ENCODE data around the gene FRY.

DNA sequence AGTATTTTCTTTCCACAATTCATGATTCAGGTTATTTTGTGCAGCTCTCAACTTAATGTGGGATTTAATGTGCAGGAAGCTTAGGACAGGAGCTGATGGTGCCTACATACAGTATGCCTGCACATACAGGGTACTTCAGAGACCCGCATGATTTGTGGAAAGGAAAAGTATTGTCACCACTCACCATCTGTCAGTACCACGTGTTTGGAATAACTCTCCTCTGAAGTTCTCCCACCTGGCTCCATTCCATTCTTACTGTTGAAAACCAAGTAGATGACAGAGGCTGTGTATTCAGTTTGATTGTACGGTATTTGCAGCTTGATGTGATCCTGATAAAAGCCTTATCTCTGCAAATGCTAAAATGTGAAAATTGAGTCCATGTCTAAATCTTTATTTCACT lies 197.9 kb downstream of the FRY start:
- TF ChIP-seq POLR2A (IDR thresholded peaks at IDR 0.05): no peak
- TF ChIP-seq, protein P1, sequence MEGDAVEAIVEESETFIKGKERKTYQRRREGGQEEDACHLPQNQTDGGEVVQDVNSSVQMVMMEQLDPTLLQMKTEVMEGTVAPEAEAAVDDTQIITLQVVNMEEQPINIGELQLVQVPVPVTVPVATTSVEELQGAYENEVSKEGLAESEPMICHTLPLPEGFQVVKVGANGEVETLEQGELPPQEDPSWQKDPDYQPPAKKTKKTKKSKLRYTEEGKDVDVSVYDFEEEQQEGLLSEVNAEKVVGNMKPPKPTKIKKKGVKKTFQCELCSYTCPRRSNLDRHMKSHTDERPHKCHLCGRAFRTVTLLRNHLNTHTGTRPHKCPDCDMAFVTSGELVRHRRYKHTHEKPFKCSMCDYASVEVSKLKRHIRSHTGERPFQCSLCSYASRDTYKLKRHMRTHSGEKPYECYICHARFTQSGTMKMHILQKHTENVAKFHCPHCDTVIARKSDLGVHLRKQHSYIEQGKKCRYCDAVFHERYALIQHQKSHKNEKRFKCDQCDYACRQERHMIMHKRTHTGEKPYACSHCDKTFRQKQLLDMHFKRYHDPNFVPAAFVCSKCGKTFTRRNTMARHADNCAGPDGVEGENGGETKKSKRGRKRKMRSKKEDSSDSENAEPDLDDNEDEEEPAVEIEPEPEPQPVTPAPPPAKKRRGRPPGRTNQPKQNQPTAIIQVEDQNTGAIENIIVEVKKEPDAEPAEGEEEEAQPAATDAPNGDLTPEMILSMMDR (IDR thresholded peaks at IDR 0.05): no peak
